Heart left ventricle (tissue), 16 donors: ENCODE results near the gene NFIA. TPM values are rescaled to one million over a fixed set of nuclear protein-coding genes. Genes with fewer than 3 reads are reported as not detected.
A peak's percentile ranks its signal among the peaks of the same experiment; 100 is the strongest.

Experiments used
- ATAC-seq, 4 donors: fragments of 200-7000 bp; cut with Tn5 transposase; one replicate each; pipeline ENCODE4 v1.9.1; 2020 to 2022; ENCODE audit warnings: moderate library complexity in 4 of 4, mild to moderate bottlenecking in 3 of 4, moderate number of reproducible peaks in 1 of 4
- DNase-seq, 5 donors: peaks; one replicate each; pipeline ENCODE4 v3.0.0-alpha.2; 2020
- H3K27ac ChIP-seq, 12 donors: fragments of 200-600 bp; sonication (generic) in 4 of 12; one replicate each; pipeline versions ENCODE4 v1.5.0 to v1.8.0; 2016 to 2022; ENCODE audit warnings: mild to moderate bottlenecking in 2 of 12
- H3K27me3 ChIP-seq, 9 donors: fragments of 200-600 bp; sonication (generic) in 2 of 9; one replicate each; pipeline versions ENCODE4 v1.5.1 to v1.8.0; 2016 to 2022; ENCODE audit warnings: mild to moderate bottlenecking in 3 of 9
- H3K36me3 ChIP-seq, 9 donors: fragments of 200-600 bp; sonication (generic) in 2 of 9; one replicate each; pipeline versions ENCODE4 v1.5.0 to v1.8.0; 2018 to 2022; ENCODE audit warnings: mild to moderate bottlenecking in 2 of 9
- H3K4me1 ChIP-seq, 12 donors: fragments of 200-600 bp; sonication (generic) in 4 of 12; one replicate each; pipeline versions ENCODE4 v1.5.0 to v1.8.0; 2016 to 2022; ENCODE audit warnings: mild to moderate bottlenecking in 3 of 12
- H3K4me3 ChIP-seq, 12 donors: fragments of 200-600 bp; sonication (generic) in 4 of 12; one replicate each; pipeline versions ENCODE4 v1.5.0 to v1.8.0; 2017 to 2022; ENCODE audit warnings: mild to moderate bottlenecking in 9 of 12, moderate library complexity in 4 of 12
- H3K9me3 ChIP-seq, 12 donors: fragments of 200-600 bp; sonication (generic) in 4 of 12; one replicate each; pipeline versions ENCODE4 v1.5.0 to v1.8.0; 2016 to 2022; ENCODE audit warnings: mild to moderate bottlenecking in 1 of 12
- CTCF ChIP-seq, 12 donors: fragments of 200-600 bp; sonication (generic) in 4 of 12; IDR thresholded peaks; one replicate each; pipeline versions ENCODE4 v1.5.0 to v1.8.0; 2018 to 2022; ENCODE audit warnings: antibody characterized with exemption in 12 of 12, mild to moderate bottlenecking in 5 of 12
- POLR2A ChIP-seq, 2 donors: fragments of 450-650 bp; IDR thresholded peaks; one replicate each; pipeline ENCODE4 v1.6.1; 2017; ENCODE audit warnings: antibody characterized with exemption in 2 of 2, mild to moderate bottlenecking in 2 of 2, moderate library complexity in 2 of 2
- WGBS, 4 donors: extraction: QIAGEN DNeasy Blood & Tissue Kit in 2 of 4; methylation state at CpG; one replicate each; pipeline versions ENCODE4 v1.1.5 to v1.1.7; 2013 to 2018; 5-methylcytosine and 5-hydroxymethylcytosine counted together
- intact Hi-C, 10 donors: fragments of 100-400 bp; cut with DNase I; formaldehyde crosslinking; loops; one replicate each; pipeline versions ENCODE4 v1.11.1 to v1.14.2; 2022
- polyA plus RNA-seq, 2 donors: library from polyadenylated mRNA; stranded (reverse); fragments of 200-250 nt; gene quantifications; one replicate each; pipeline ENCODE4 v1.2.3, GENCODE V29; 2013
- total RNA-seq, 9 donors: library from RNA; depleted of rRNA in 2 of 9; stranded (reverse); fragments of >200 nt in 2 of 9; fragmentation: NEBNext Ultra II Directional in 3 of 9; extraction: Animal tissue kit (Norgen Biotek cat#: 25700) in 3 of 9; gene quantifications; one replicate each; pipeline versions ENCODE4 v1.1.0 to v1.2.4, GENCODE V29; 2016 to 2023
- donor health status: ischemic (EF 13 %, LVEDD 7.1; RV severe dilation, severe dysfunction).
- donor health status: healthy with polysubstance abuse.
- donor health status: DM: no; HTN: yes; CAD: no.
- donor health status: DM: no; HTN: no; CAD: no.
- donor health status: ischemic (EF 25% LVEDD 6.9; RV normal size, moderate dysfunction).
- donor health status: ischemic (EF 25% LVEDD 5.7; RV mildly dilated, moderate dysfunction).
- donor health status: healthy.
- donor health status: DM: yes; HTN: yes; CAD: no.
- donor health status: ischemic (EF 35%, LVEDD 5.7; RV mildly dilated, moderate dysfunction).
- donor health status: nonischemic (EF 11% LVEDD 7.7; RV severe dilation, severe dysfunction).
- donor health status: DM: yes; HTN: yes; CAD: no.
- donor health status: PGD.
- donor health status: ischemic (EF 29% LVEDD 5.4; RV normal size, mild dysfunction).
- donor health status: nonischemic (EF 23%, LVEDD 6.1; RV moderate dilation, normal function).

The NFIA gene
- total and polyA plus RNA-seq, 11 donors: 12.7 to 121 (median 96.5) TPM

- WGBS, 4 donors: 72 to 80% (median 74%) methylated on average over 8 of the region's 8 CpGs
- ATAC-seq: peak in 3 of 4 donors; percentile 54 to 69 (median 64)
- Histone ChIP-seq H3K4me3 (no peak overlapping the region), H3K4me1 (peaks cover 0 to 68% (median 19%) of the 10 kb centered on the region in 12 donors), H3K27ac (no peak overlapping the region), H3K27me3 (no peaks in the 10 kb centered on the region), H3K36me3 (no peaks in the 10 kb centered on the region), H3K9me3 (no peaks in the 10 kb centered on the region)
- TF ChIP-seq POLR2A (IDR thresholded peaks at IDR 0.05) (no peak), CTCF (IDR thresholded peaks at IDR 0.05) (no peak)
- intact Hi-C loops: loop anchor here in 1 of 10 donors (5.0 kb wide), 1 partner anchor 49 kb away; no protein-coding TSS in a partner anchor
- no peak for DNase-seq
These were observed 116.2 kb downstream of the NFIA start for GRCh38 chr1:61198554-61198953.

GRCh38 chr1:61201035-61201434 is 118.7 kb downstream of the NFIA start:
- TF ChIP-seq POLR2A (IDR thresholded peaks at IDR 0.05): no peak
- TF ChIP-seq CTCF (IDR thresholded peaks at IDR 0.05): no peak
- Histone ChIP-seq H3K4me3 (no peak overlapping the region), H3K36me3 (no peaks in the 10 kb centered on the region), H3K27me3 (no peaks in the 10 kb centered on the region), H3K4me1 (peaks cover 0 to 57% (median 13%) of the 10 kb centered on the region in 12 donors), H3K9me3 (no peaks in the 10 kb centered on the region), H3K27ac (no peak overlapping the region)
- ATAC-seq (no peak), DNase-seq (no peak)
- 64 to 74% (median 67%) methylated on average over 5 of the region's 5 CpGs for WGBS, 4 donors
- intact Hi-C loops: no loop called here

- no peak for DNase-seq
- Histone ChIP-seq H3K4me1 (peaks cover 0 to 59% (median 12%) of the 10 kb centered on the region in 12 donors), H3K36me3 (no peaks in the 10 kb centered on the region), H3K9me3 (no peaks in the 10 kb centered on the region), H3K27ac (peak overlapping the region in 1 of 12 donors; percentile 1), H3K4me3 (no peak overlapping the region), H3K27me3 (no peaks in the 10 kb centered on the region)
- intact Hi-C loops: no loop called here
- ATAC-seq: no peak
- WGBS, 4 donors: 75 to 88% (median 85%) methylated on average over 11 of the region's 11 CpGs
- TF ChIP-seq POLR2A (IDR thresholded peaks at IDR 0.05): no peak
- no peak for TF ChIP-seq CTCF (IDR thresholded peaks at IDR 0.05)
These were observed 120.7 kb downstream of the NFIA start for GRCh38 chr1:61202854-61203598.

- intact Hi-C loops: no loop called here
- Histone ChIP-seq H3K4me3 (no peak overlapping the region), H3K4me1 (peaks cover 0 to 55% (median 23%) of the 10 kb centered on the region in 12 donors), H3K27me3 (no peaks in the 10 kb centered on the region), H3K27ac (no peak overlapping the region), H3K36me3 (no peaks in the 10 kb centered on the region), H3K9me3 (no peaks in the 10 kb centered on the region)
- WGBS, 4 donors: 95 to 100% (median 96%) methylated on average over 1 of the region's 1 CpG
- ATAC-seq (no peak), DNase-seq (no peak)
- no peak for TF ChIP-seq POLR2A (IDR thresholded peaks at IDR 0.05)
- TF ChIP-seq CTCF (IDR thresholded peaks at IDR 0.05): no peak
These were observed 122.2 kb downstream of the NFIA start for GRCh38 chr1:61204528-61204927.
